Measurements from ENCODE around the gene ZNF532. TPM values are rescaled to one million over a fixed set of nuclear protein-coding genes. Genes with fewer than 3 reads are reported as not detected.

ZNF532 gene
- total RNA-seq, 1 donor from 2014 or later, result 207 TPM

DNA sequence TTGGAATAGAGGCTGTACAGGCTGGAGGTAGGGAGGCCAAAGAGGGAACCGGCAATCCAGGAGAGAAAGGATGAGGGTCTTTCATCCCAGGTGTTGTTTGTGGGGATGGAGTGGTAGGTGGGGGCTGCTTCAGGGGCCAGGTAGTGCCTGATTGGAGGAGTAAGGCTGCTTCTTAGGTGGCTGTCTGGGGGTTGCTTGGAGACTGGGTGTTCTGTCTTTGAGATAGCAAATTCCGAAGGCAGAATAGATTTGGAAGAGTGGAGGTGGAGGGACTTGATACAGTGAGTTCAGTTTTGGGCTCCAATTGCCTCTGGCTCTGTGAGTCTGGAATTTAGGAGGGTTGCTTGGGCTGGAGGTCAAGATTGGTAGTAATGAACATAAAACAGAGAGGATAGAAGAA is 5.9 kb downstream of the ZNF532 start:
- no peak for DNase-seq

GRCh38 chr18:58871514-58872420 is 7.1 kb downstream of the ZNF532 start:
- no peak for DNase-seq

GRCh38 chr18:58878640-58879039 is 14.0 kb downstream of the ZNF532 start:
- no peak for DNase-seq

DNA sequence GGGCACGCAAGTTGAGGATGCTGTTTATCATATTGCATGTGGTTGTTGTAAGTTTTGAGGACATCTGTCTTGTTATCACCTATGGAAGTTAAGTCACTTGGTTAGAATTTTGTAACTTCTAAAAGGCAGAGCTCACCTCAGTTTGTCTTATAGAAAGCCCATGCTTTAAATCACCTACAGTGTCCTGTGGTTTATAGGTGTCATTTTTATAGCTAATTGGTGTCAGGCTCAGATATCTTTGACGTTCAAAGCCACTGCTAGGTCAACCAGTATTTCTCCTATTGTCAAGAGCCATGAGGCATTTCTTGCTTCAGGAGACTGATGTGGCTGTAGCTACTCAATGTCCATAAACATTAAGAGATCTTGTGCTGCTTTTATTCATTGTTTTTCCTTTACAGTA is 16.8 kb downstream of the ZNF532 start:
- DNase-seq, result no peak

DNA sequence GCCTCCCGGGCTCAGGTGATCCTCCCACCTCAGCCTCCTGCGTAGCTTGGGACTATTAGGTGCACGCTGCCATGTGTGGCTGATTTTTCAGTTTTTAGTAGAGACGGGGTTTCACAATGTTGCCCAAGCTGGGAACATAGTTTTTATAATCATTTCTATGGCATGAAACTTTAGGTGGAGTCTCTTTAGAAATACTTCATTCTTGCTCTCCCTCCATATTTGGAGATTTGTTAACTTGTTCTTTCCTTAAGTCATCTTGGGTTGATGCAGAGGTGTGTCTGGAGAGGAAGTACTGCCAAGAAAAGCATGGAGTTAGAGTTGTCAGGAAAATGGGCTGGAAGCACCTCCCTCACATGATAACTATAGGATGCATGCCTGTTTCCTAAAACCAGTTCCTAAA is 17.4 kb downstream of the ZNF532 start:
- no peak for DNase-seq

- no peak for DNase-seq
Observed at GRCh38 chr18:58882686-58883085, 18.0 kb downstream of the ZNF532 start.

DNA sequence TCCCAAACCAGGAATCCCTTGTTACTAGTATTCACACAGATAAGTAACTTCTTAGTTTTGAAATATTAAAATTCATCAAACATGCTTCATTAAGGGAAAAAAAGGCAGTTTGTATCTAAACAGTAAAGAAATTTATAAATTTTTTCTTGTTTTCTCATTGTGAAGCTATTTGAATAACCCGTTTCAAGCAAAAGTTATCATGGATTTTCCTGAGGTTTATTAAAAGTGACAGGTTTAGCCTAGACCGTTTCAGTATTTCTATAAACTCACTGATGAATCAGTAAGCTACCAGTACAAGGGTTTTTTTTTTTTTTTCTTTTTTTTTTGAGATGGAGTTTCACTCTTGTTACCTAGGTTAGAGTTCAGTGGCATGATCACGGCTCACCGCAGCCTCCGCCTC is 20.0 kb downstream of the ZNF532 start:
- DNase-seq, result no peak

GRCh38 chr18:58886431-58886830 is 21.8 kb downstream of the ZNF532 start:
- DNase-seq, result no peak

GRCh38 chr18:58886864-58887612 is 22.4 kb downstream of the ZNF532 start:
- DNase-seq, result no peak

DNA sequence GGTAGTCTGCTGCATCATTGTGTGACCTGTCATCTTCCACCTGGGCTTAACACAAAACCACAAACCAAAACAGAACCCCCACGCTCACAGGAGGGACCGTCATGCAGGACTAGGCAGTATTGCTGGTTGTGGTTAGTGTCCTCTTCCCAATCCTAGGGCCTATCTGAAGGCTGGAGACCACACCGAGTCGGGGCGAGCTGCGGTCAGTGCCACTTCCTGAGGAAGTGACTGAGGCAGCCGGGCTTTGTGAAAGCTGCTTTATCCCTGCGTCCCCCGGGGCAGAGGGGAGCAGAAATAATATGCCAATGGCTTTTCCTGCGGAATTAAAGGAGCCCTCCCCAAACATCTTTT is 22.9 kb downstream of the ZNF532 start:
- no peak for DNase-seq

DNA sequence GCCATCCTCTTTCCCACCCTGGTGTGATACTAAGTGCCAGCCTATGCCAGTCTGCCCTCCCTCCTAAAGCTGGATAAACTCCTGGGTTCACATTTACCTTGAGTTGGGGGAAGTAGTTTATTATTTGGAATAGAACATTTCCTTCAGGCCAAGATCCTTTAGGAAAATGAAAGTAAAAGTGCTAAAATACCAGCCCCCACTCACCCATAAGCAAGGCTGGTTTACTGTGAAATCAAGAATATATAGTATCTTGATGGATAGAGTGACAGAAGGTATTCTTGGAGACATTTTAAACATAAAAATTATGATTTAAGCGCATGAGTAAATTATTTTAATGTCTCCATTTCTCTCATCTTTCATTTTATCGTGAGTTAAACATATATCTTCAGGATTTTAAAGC is 27.1 kb downstream of the ZNF532 start:
- no peak for DNase-seq

DNA sequence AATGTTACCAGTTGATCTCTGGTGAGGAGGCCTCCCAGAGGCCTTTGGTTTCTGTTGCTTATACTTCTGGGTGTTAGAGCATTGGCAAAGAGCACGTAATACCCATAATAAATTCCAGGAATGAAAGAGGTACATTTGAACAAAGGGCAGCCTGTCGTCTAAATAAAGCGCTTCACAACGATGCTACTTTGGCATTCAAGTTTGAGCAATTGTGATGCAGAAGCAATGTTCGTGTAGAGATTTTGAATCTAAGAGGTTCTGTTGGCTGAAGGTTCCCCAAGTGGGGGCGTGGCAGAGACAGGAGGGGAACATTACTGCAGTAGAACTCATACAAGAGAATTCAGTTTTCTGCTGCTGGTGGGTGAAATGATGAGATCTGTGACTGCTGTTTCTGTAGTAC is 27.8 kb downstream of the ZNF532 start:
- no peak for DNase-seq

- DNase-seq, result no peak
Observed at GRCh38 chr18:58893388-58894099, 28.9 kb downstream of the ZNF532 start.

- DNase-seq, result no peak
Observed at GRCh38 chr18:58894930-58895329, 30.3 kb downstream of the ZNF532 start.

DNA sequence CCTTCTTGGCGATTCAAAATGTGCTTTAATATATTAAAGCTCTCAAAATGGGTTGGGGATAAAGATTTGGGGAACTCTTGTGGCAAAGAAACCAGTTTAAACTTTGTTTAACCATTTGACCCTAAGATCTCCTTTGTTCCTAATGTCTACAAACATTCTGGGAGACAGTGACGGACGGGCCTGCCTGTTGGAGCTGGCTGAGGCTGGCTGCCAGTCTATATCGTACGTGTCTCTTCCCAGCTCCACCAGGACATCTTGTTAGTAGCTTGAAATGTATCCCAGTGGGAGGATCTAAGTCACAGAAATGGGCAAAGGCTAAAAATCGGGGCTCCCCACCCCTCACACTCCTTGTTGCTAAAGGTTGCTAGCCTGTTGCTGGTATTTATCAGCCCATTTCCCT is 30.7 kb downstream of the ZNF532 start:
- no peak for DNase-seq

DNA sequence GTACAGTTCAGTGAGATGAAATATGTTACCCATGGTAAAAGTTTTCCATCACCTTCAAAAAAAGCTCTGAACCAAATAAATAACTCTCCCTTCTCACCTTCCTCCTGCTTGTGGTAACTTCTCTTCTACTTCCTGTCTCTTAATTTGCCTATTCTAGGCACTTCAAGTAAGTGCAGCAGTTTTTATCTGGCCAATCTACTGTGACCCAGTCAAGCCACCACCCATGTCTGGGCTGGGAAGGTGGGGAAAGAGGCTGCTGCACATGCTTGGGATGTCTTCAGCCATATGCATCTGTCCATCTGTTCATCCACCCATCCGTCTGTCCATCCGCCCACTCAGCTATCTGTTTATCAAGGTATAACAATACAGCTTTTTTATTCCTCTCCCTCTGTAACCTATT is 31.6 kb downstream of the ZNF532 start:
- no peak for DNase-seq

DNA sequence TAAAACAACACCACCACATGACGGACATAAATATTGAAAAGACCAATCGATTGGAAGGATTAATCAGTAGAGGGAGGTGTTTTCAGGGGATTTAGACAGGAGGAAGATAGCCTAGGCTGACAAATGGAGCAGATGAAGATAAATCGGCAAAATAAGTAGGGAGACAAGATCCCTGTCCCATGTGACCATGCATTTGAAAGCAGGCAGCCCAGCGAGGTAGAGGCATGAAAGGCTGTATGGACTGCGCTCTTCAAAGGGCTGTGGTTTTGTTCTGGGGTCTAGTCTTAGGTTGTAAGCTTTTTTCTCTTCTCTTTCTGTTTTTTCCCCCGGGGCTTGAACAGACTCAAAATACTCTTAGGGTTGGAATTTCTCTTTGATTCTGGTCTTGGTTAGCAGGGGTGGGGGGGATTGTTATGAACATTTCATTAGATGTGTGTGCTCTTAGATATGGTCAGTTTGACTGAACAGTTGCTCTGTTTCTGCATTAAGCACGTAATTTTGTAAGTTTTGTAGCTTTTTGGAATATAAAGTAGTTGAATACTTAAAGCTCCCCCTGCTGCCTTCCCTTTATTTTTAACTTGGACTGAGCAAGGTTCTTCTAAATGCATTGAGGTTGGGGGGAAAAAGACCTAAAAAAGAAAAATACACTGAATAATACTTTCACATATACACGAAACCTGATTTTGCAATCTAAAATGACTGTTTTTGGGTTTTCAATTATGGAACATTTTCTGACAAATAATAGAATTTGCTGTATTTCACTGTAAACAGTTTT is 32.2 kb downstream of the ZNF532 start:
- no peak for DNase-seq

DNA sequence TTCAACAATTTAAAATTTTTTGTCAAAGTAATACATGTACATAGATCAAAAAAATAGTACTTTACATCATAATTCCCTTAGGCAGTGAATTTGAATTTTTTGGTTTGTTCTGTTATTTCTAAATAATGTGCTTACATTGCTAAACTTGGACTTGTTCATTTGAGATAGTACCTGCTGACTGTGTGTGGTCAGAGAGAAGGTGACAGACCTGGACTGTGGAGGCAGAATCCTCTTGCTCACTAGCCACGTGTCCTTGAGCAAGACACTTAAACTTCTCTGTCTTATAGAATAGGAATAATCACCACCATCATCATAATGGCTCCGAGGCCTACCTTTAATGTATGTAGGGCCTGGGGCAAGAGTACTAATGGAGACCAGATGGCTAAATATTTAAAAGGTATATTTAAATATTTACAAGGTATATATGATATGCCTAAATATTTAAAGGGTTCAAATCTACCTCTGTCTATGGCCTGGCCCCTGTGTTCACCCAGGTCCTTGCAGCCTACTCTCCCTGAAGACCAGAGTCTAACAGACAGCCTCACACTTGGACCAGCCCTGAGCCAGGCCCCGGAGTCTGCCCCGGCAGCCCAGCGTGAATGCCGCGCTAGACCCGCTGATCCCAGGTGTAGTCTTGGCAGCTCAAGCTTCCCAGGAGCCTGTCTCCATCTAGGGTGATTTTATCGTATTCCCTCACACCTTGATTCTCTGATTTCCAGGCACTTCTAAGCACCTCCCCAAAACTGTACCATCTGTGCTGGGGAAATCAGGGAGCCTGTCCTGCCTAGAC is 33.5 kb downstream of the ZNF532 start:
- DNase-seq, result no peak

- DNase-seq, result no peak
Observed at GRCh38 chr18:58900015-58900649, 35.5 kb downstream of the ZNF532 start.

DNA sequence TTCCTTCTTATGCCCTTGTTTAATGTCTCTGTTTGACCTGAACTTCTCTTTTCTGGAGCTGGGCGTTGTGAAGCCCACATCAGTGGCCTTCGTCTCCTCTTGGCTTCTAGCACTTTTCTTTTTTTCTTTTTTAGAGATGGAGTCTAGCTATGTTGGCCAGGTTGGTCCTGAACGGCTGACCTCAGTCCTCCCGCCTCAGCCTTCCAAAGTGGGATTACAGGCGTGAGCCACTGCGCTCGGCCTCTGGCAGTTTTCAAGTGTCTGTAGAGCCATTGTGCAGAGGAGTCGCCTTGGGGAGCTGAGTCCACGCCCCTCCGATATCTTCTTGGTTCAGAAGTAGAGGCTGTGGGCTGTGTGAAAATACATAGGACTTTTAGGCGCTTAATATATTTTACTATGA is 36.5 kb downstream of the ZNF532 start:
- DNase-seq, result no peak

DNA sequence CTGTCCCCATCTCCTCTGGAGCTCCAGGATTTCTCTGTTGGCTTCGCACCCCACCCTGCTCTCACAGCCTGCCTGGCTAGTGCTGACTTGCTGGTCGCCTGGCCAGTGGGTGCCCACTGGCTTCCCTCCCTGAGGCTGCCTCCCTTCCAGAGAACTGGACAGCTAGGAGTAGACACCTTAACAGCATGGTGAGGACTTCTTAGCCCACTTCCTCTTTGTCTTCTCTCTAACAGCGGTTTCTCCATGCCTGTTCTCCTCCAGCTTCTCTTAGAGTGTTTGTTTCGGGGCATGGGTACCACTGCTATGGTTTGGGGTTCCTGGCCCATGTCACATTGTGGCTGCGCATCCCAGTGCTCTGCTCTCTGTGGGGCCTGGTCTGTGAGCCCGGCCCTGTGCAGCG is 37.1 kb downstream of the ZNF532 start:
- DNase-seq, result no peak
